Omental fat pad (tissue), 4 donors: ENCODE data around the gene RAB3B. TPM values are rescaled to one million over a fixed set of nuclear protein-coding genes. Genes with fewer than 3 reads are reported as not detected.

Source experiments
- ATAC-seq: fragments of 150-250 bp; one replicate; pipeline ENCODE4 v1.9.1; 2016; ENCODE audit warnings: mild to moderate bottlenecking, moderate library complexity; ENCODE audit not compliant: low FRiP score
- DNase-seq: peaks from one replicate; pipeline ENCODE4 v3.0.0-alpha.2; 2019; ENCODE audit warnings: low spot score
- CTCF ChIP-seq, 3 donors: fragments of 450-650 bp; IDR thresholded peaks; one replicate each; pipeline ENCODE4 v1.5.1; 2016 to 2017; ENCODE audit warnings: antibody characterized with exemption in 3 of 3, mild to moderate bottlenecking in 3 of 3, moderate library complexity in 2 of 3
- total RNA-seq, 4 donors: library from RNA; depleted of rRNA; stranded (reverse); fragments of >200 nt; gene quantifications; one replicate each; pipeline ENCODE4 v1.1.0, GENCODE V29; 2016

The RAB3B gene
- total RNA-seq, 4 donors from 2014 or later = under 0.01 to 0.12 (median under 0.01) TPM; not detected in 1

GRCh38 chr1:51871351-51871975 lies 119.0 kb downstream of the RAB3B start:
- DNase-seq (no peak), ATAC-seq (no peak)
- TF ChIP-seq CTCF (IDR thresholded peaks at IDR 0.05) = no peak

GRCh38 chr1:51870603-51871350 lies 119.7 kb downstream of the RAB3B start:
- TF ChIP-seq CTCF (IDR thresholded peaks at IDR 0.05) = no peak
- DNase-seq (no peak), ATAC-seq (no peak)

- DNase-seq (no peak), ATAC-seq (no peak)
Observed at GRCh38 chr1:51867479-51868232, 122.8 kb downstream of the RAB3B start.

GRCh38 chr1:51863384-51863783 lies 127.1 kb downstream of the RAB3B start:
- TF ChIP-seq CTCF (IDR thresholded peaks at IDR 0.05) = no peak

More at GRCh38 chr1:51867479-51868232, 122.8 kb downstream of the RAB3B start:
- no peak for TF ChIP-seq CTCF (IDR thresholded peaks at IDR 0.05)

GRCh38 chr1:51861669-51862068 lies 128.8 kb downstream of the RAB3B start:
- TF ChIP-seq CTCF (IDR thresholded peaks at IDR 0.05) = no peak
- ATAC-seq (no peak), DNase-seq (no peak)

More at GRCh38 chr1:51863384-51863783, 127.1 kb downstream of the RAB3B start:
- no peak for DNase-seq
- ATAC-seq = no peak

GRCh38 chr1:51859735-51860134 lies 130.8 kb downstream of the RAB3B start:
- no peak for ATAC-seq

More at GRCh38 chr1:51859735-51860134, 130.8 kb downstream of the RAB3B start:
- no peak for TF ChIP-seq CTCF (IDR thresholded peaks at IDR 0.05)
- DNase-seq = no peak
